ENCODE data around the gene RAB3GAP1.

RAB3GAP1 gene

GRCh38 chr2:135163901-135164300 is 111.8 kb downstream of the RAB3GAP1 start:
- no peak for DNase-seq (ENCODE audit: low spot score)

DNA sequence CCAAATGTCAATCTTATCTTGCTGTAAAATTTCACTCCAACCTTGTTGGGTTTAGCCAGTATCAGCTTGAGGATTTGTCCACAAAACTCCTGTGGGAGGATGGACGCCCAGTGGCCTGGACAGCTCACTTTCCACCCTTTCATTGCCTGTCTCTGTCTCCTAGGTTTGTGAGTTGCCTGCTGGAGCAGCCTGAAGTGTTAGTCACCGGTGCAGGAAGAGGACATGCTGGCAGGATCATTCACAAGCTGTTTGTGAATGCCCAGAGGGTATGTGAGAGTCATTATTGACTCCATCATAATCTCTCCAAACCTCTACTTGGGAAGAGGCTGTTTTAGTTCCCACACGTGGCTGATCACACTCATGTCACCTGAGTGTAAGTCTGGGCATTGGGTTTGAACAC is 112.3 kb downstream of the RAB3GAP1 start:
- DNase-seq (ENCODE audit: low spot score) = no peak

GRCh38 chr2:135167273-135167672 is 115.2 kb downstream of the RAB3GAP1 start:
- no peak for DNase-seq (ENCODE audit: low spot score)

- DNase-seq (ENCODE audit: low spot score) = peak; percentile 22
Measured at GRCh38 chr2:135168204-135168856, 116.2 kb downstream of the RAB3GAP1 start.

DNA sequence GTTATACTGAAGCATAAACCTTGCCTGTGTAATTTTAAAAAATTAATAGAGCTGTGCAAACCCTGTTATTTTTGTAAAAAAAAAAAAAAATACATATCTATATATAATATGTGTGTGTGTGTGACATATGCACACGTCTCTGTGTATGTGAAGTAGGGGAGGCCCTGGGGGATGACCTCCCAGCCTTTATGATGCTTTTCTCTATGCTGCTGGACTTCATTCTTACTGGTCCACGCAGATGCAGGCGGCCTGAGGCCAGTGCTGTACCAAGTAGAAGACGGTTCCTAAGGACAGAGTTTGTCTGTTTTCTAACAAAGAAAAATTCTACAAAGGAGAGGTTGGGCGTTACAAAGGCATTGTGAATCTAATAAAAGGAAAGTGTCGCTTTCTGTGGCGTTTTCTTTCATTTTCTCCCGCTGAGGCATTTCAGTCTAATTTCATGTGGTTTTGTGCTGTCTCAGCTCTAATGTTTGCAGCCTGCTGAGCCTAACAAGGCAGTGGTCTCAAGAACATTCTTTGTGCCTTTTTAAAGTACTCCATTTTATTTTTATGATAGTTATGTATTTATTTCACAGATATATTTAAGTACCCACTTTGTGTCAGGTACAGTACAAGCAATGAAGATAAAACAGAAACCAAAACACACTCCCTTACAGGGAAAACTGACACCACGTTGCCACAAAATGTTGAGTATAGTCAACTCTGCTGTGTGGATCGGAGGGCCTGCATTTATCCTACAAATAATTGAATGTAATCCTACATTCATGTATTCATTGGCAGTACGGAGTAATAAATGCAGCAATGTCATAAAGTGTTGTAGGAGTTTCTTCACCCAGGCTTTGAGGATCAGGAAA is 118.0 kb downstream of the RAB3GAP1 start:
- no peak for DNase-seq (ENCODE audit: low spot score)

DNA sequence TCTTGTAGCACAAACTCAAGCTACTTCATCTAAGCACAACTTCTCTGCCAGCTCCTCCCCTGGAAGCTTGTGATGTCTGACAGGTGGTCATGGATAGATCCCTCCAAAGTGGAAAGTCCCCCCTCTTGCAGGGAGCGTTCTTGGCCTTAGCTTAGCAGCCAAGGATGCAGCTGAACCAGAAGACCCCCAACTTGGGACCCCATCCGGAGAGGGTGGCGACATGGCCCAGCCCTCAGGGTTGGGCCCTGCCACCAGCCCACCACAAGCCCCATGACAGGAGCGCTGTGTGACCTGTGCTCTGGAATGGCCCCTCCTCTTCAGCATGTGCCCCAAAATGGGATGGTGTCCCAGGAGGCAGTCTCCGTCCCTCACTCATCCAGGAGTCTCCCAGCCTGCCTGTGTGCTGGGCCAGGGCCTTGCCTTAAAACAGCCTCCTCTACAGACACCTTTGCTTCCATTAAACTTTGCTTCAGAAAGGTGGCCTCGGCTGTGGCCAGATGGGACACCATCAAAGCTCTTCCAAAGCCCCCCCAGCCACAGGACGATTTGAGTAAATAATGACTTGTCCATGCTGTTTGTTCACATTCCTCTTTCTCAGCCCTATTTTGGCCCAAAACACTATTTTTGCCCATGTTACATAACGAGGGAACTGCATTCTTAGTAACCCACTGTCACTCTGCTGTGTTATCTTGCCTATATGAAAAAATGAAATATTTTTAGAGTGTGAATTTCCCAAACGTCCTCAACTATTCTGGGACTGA is 122.1 kb downstream of the RAB3GAP1 start:
- DNase-seq (ENCODE audit: low spot score) = no peak

GRCh38 chr2:135174810-135175093 is 122.7 kb downstream of the RAB3GAP1 start:
- DNase-seq (ENCODE audit: low spot score) = no peak

GRCh38 chr2:135175177-135175576 is 123.1 kb downstream of the RAB3GAP1 start:
- no peak for DNase-seq (ENCODE audit: low spot score)

DNA sequence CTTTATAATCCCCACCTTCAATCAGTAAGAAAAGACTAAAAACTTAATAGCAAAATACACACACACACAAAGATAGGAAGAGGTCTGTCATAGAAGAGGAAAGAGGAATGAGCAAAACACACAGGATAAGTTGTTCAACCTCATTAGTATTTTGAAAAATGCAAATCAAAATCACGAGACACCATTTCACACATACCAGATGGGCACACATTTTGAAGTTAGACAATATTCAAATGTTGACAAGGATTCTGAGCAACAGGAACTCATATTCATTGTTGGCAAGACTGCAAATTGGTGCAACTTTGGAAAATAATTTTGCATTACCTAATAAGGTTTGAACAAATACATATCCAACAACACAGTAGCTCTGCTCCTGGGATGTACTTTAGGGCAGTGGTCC is 127.6 kb downstream of the RAB3GAP1 start:
- DNase-seq (ENCODE audit: low spot score) = no peak

- DNase-seq (ENCODE audit: low spot score) = no peak
Measured at GRCh38 chr2:135182190-135182589, 130.1 kb downstream of the RAB3GAP1 start.

DNA sequence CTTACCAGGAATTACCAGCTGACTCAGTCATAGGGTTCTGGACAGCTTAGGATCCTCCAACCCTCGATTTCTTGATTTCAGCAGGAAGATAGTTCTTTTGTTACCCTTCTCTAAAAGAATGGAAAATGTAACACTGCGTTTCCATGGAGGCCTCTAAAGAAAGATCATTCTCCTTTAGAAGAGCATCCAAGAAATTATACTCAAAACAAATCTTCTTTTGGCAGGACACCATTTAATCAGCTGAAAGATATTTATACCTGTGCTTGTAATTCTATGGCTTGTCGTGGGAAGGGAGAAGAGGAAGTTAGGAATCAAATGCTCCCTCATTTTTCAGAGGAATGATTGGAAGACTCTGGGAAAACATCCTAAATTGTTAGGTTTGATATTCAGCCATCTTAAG is 130.5 kb downstream of the RAB3GAP1 start:
- DNase-seq (ENCODE audit: low spot score) = no peak

DNA sequence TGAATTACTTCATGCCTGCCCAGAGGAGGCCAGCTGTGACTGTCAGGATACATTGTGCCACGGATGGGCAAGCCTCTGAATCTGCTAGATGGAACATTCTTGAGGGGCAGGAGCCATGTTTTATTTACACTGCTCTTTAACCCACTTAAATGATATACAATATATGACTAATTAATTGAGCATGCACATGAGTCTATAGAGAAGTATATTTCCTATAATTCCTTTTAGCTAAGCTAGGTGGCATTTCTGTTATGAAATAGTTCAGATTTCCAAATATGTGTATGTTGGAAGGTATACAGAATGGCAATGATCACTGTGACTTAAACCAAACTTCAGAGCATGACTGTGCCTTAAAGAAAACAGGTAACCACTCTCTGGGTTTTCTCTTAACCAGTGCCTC is 131.7 kb downstream of the RAB3GAP1 start:
- no peak for DNase-seq (ENCODE audit: low spot score)

DNA sequence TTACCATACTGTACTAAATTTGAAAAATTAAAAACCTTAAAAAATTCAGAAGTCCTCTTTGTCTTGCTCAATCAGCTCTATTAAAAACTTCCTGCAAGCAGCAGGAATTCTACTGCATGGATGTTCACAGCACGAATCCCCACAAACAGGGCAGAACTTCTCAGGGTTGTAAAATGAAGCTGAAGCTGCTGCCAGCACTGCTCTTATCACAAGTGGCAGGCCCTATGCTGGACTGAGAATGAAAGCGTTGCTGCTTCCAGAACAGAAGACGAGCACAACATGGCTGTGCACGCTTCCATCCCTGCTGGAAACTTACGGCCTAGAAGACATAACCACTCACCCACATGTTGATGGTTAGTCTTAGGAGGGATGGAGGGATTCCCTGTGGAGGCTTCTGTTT is 134.0 kb downstream of the RAB3GAP1 start:
- DNase-seq (ENCODE audit: low spot score) = no peak

DNA sequence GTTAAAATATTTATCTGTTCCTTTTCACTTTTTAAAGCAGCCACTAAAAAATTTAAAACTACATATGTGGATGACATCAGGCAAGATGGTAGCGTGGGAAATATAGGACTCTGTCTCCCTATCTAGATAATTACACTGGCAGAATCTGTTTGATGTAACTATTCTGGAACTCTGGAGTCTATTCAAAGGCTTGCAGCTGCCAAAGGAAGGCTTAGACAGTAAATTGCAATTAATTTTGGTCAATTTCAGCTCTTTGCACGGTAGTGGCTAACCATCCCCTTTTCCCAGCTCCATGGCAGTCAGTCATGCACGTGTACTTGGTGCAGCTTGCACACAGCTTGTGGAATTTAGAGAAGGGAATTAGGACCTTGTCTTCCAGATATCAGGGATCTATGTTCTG is 135.2 kb downstream of the RAB3GAP1 start:
- no peak for DNase-seq (ENCODE audit: low spot score)

DNA sequence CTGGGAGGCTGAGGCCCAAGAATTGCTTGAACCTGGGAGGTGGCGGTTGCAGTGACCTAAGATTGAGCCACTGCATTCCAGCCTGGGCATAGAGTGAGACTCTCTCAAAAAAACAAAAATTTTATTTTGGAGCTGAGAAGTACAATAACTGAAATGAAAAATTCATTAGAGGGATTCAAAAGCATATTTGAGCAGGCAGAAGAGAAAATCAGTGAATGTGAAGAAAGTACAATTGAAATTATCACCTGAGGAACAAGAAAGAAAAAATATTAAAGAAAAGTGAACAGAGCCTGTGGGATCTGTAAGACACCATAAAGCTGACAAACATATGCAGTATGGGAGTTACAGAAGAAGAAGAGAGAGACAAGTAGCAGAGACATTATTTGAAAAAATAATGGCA is 137.1 kb downstream of the RAB3GAP1 start:
- DNase-seq (ENCODE audit: low spot score) = no peak

DNA sequence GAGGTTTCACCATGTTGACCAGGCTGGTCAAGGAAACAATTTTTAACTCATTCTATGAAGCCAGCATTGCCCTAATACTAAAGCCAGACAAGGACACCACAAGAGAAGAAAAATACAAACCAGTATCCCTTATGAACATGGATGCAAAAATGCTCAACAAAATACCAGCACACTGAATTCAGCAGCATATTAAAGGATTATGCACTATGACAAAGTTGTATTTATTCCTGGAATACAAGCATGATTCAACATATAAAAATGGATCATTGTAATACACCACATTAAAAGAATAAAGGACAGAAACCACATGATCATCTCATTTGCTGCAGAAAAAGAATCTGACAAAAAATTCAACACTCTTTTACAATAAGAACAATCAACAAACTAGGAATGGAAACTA is 138.7 kb downstream of the RAB3GAP1 start:
- no peak for DNase-seq (ENCODE audit: low spot score)

GRCh38 chr2:135198481-135198880 is 146.4 kb downstream of the RAB3GAP1 start:
- no peak for DNase-seq (ENCODE audit: low spot score)

DNA sequence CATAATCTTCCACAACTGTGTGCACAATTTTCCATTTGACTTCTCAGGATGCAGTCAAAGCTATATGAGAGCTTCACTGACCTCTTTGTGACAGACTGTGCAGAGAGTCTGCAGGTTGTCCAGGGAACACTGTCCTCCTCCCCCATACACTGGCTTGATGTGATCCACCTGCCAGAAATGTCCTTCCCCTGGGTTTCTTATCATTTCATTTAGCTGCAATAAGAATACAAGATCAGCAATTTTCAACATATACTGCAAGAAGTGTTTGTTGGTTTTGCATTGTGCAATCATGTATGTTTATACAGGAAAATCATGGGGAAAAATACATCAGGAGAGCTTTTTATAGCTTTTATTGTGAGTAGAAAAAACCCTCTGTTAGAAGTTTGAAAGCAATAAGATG is 150.7 kb downstream of the RAB3GAP1 start:
- DNase-seq (ENCODE audit: low spot score) = no peak

- DNase-seq (ENCODE audit: low spot score) = no peak
Measured at GRCh38 chr2:135203944-135204343, 151.9 kb downstream of the RAB3GAP1 start.

GRCh38 chr2:135208016-135208415 is 155.9 kb downstream of the RAB3GAP1 start:
- DNase-seq (ENCODE audit: low spot score) = no peak

GRCh38 chr2:135212757-135213156 is 160.7 kb downstream of the RAB3GAP1 start:
- DNase-seq (ENCODE audit: low spot score) = no peak

DNA sequence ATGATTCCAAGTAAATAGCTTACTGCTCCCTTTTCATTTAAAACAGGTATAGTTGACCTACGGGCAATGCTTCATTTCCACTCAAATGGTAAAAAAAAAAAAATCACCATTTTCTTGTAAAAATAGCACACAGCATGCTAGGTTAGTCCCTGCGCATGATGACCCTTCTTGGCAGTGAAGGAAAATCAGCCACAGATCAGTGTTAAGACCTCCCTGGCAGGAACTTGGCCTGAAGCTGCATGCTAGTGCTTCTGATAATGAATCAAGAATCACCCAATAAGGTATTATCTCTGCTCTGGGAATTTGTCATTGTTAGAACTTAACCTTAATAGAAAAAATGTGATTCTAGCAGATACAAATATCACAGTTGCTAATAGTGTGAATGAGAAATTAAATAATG is 166.3 kb downstream of the RAB3GAP1 start:
- no peak for DNase-seq (ENCODE audit: low spot score)

DNA sequence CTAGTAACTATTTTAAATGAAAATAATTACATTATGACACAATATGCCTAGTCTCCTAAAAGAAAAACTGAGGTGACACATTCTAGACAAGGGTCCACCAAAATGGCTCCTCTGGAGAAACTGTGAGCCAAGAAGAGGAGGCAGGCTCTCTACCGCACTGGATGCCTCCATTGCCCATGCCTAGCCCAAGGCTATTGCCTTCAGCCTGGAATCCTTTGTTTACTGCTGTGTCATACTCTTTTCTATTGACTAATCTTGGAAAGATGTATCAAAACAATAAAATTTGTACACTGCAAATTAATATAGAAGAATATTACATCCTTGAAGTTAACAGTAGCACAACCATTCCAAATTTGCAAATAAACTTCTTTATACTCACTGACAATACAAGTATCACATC is 167.1 kb downstream of the RAB3GAP1 start:
- DNase-seq (ENCODE audit: low spot score) = no peak

Measured in putamen (tissue), 1 donor.